22Rv1 (cell line): ENCODE measurements around the gene SYNM.

ENCODE experiments used
- ZFX ChIP-seq: fragments of 450-650 bp; IDR thresholded peaks from 2 replicates; pipeline ENCODE4 v1.6.1; 2017; ENCODE audit warnings: antibody characterized with exemption, borderline replicate concordance
- TF ChIP-seq, protein P1 (sequence below): fragments of 450-650 bp; IDR thresholded peaks from 2 replicates; pipeline ENCODE4 v1.5.1; 2017; ENCODE audit warnings: mild to moderate bottlenecking

DNA sequence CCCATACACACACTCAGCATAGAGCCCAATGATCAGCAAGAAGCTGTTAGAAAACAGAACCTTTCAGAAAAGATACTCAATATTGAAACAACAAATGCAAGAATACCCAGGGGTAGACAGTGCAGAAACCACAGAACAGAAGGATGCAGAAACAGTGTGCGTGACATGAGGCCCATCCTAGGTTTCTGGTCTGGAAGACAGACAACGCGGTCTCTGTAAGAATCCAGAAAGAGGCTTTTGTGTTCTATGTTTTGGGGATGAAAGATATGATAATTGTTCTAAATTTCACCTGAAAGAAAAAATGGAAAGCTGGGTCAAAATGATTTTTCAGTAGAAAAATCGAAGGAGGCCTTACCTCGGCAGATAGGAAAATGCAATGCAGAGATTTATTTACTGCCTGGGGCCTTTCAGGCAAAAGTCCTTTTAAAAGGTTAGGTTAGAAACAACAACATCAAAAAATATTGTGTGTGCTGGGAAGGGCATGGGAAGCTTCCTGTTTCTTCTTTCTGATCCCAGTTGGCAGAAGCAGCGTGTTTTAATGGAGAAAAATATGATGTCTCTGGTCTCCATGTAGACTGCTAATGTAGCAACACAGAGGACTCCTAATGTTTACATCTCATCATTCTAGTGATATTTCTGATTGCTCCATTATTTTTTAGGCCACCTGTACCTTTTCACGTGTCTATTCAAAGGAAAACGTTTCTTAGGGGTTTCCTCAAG is 17.0 kb downstream of the SYNM start:
- TF ChIP-seq, protein P1, sequence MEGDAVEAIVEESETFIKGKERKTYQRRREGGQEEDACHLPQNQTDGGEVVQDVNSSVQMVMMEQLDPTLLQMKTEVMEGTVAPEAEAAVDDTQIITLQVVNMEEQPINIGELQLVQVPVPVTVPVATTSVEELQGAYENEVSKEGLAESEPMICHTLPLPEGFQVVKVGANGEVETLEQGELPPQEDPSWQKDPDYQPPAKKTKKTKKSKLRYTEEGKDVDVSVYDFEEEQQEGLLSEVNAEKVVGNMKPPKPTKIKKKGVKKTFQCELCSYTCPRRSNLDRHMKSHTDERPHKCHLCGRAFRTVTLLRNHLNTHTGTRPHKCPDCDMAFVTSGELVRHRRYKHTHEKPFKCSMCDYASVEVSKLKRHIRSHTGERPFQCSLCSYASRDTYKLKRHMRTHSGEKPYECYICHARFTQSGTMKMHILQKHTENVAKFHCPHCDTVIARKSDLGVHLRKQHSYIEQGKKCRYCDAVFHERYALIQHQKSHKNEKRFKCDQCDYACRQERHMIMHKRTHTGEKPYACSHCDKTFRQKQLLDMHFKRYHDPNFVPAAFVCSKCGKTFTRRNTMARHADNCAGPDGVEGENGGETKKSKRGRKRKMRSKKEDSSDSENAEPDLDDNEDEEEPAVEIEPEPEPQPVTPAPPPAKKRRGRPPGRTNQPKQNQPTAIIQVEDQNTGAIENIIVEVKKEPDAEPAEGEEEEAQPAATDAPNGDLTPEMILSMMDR: no peak
- TF ChIP-seq ZFX: no peak
